Liver (tissue), 3 donors: Measurements from ENCODE around the gene R3HDML.

Experiments
- ATF3 ChIP-seq: IDR thresholded peaks from 2 replicates; pipeline ENCODE4 v1.6.1; 2016; ENCODE audit warnings: antibody characterized with exemption
- CTCF ChIP-seq: fragments of 150-350 bp; IDR thresholded peaks from 2 replicates; pipeline ENCODE4 v1.5.1; 2017; ENCODE audit warnings: improper control_type of control experiment, low read depth, low read length; ENCODE audit not compliant: missing input control
- GABPA ChIP-seq, 2 donors: IDR thresholded peaks in 1 of 2; conservative IDR thresholded peaks in 1 of 2; 2 replicates each; pipeline ENCODE4 v1.6.1; 2016; ENCODE audit warnings: antibody characterized with exemption in 2 of 2, mild to moderate bottlenecking in 1 of 2, moderate library complexity in 1 of 2
- HNF4G ChIP-seq: IDR thresholded peaks from 2 replicates; pipeline ENCODE4 v1.6.1; 2016; ENCODE audit warnings: antibody characterized with exemption
- MAX ChIP-seq: IDR thresholded peaks from 2 replicates; pipeline ENCODE4 v1.6.1; 2016; ENCODE audit warnings: antibody characterized with exemption
- REST ChIP-seq: IDR thresholded peaks from 2 replicates; pipeline ENCODE4 v1.6.1; 2016; ENCODE audit warnings: antibody characterized with exemption, mild to moderate bottlenecking
- SP1 ChIP-seq: IDR thresholded peaks from 2 replicates; pipeline ENCODE4 v1.6.1; 2018; ENCODE audit warnings: antibody characterized with exemption, mild to moderate bottlenecking
- TAF1 ChIP-seq: conservative IDR thresholded peaks from 2 replicates; pipeline ENCODE4 v1.6.1; 2016; ENCODE audit warnings: antibody characterized with exemption, mild to moderate bottlenecking
- YY1 ChIP-seq: IDR thresholded peaks from 2 replicates; pipeline ENCODE4 v1.6.1; 2016; ENCODE audit warnings: antibody characterized with exemption, mild to moderate bottlenecking
- ZBTB33 ChIP-seq: IDR thresholded peaks from 2 replicates; pipeline ENCODE4 v1.6.1; 2016; ENCODE audit warnings: antibody characterized with exemption
- donor health status: healthy.
- donor health status: healthy.

- TF ChIP-seq CTCF = no peak
- no peak for TF ChIP-seq HNF4G
- no peak for TF ChIP-seq SP1
- no peak for TF ChIP-seq ZBTB33
- no peak for TF ChIP-seq TAF1
- no peak for TF ChIP-seq ATF3
- no peak for TF ChIP-seq MAX
- TF ChIP-seq GABPA (IDR thresholded peaks at IDR 0.05 in 1 of 2, conservative IDR thresholded peaks at IDR 0.05 in 1 of 2) = no peak
- TF ChIP-seq REST = no peak
- no peak for TF ChIP-seq YY1
Measured at GRCh38 chr20:44324343-44324742, 12.5 kb upstream of the R3HDML start.
